ENCODE data around the gene ERI2.

The ERI2 gene

DNA sequence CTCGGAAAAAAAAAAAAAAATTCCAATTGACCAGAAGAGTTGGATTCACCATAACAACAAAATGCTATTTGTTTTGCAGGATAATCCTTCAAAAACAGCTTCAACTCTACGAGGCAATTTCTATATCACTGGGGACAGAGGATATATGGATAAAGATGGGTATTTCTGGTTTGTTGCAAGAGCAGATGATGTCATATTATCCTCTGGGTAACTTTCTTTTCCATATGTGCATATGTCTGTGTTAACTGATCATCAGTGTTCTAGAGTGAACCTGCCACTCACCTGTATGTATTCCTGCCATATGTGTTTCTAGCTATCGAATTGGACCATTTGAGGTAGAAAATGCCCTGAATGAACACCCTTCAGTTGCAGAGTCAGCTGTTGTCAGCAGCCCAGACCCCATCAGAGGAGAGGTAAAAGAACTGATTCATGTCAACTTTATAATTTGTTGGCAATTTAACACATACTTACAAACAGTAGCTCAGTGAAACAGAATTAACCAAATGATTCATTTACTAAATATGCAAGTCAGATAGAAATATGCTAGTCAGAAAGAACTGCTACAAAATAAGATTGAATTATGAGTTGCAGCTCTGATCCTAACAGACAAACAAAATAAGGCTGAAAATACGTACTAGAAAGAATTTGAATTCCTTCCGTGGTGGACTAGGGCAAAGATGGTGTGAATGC lies 14.2 kb downstream of the ERI2 start:
- H3K27me3 ChIP-seq (ENCODE audit: control insufficient read depth in 1 of 2, insufficient read depth in 2 of 2, low read length in 2 of 2): no peaks in the 10 kb centered on the region
- H3K36me3 ChIP-seq (ENCODE audit: control insufficient read depth in 2 of 2, insufficient read depth in 2 of 2, low read length in 2 of 2): no peaks in the 10 kb centered on the region
- H3K4me3 ChIP-seq (ENCODE audit: low read length in 2 of 2): no peak overlapping the region
- H3K27ac ChIP-seq (ENCODE audit: low read length): no peak overlapping the region
- no peaks in the 10 kb centered on the region for H3K9me3 ChIP-seq (ENCODE audit: control insufficient read depth in 2 of 2, low read length in 2 of 2)
- no peaks in the 10 kb centered on the region for H3K4me1 ChIP-seq (ENCODE audit: control insufficient read depth, insufficient read depth, low read length)
- no peak overlapping the region for H3K9ac ChIP-seq (ENCODE audit: low read length in 2 of 2)

DNA sequence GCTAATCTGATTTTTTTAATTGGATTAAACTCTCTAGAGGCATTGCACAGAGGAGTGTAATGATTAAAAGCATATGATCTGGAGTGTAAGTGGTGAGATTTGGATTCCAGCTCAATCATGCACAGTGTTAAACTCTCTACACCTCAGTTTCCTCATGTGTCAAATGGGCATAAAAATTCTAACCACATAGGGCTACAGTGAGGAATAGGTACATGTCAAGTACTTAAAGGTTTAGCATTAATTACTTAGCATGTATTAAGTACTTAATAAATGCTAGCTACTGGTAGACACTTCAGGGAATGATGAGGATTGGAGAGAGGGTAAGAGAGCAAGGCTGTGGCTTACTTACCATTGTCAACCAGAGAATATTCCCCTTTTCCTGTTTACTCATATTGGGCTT lies 17.1 kb downstream of the ERI2 start:
- no peak overlapping the region for H3K27ac ChIP-seq (ENCODE audit: low read length)
- no peak overlapping the region for H3K9ac ChIP-seq (ENCODE audit: low read length in 2 of 2)
- H3K9me3 ChIP-seq (ENCODE audit: control insufficient read depth in 2 of 2, low read length in 2 of 2): no peaks in the 10 kb centered on the region
- H3K4me3 ChIP-seq (ENCODE audit: low read length in 2 of 2): no peak overlapping the region
- no peaks in the 10 kb centered on the region for H3K36me3 ChIP-seq (ENCODE audit: control insufficient read depth in 2 of 2, insufficient read depth in 2 of 2, low read length in 2 of 2)
- no peaks in the 10 kb centered on the region for H3K4me1 ChIP-seq (ENCODE audit: control insufficient read depth, insufficient read depth, low read length)
- H3K27me3 ChIP-seq (ENCODE audit: control insufficient read depth in 1 of 2, insufficient read depth in 2 of 2, low read length in 2 of 2): no peaks in the 10 kb centered on the region

DNA sequence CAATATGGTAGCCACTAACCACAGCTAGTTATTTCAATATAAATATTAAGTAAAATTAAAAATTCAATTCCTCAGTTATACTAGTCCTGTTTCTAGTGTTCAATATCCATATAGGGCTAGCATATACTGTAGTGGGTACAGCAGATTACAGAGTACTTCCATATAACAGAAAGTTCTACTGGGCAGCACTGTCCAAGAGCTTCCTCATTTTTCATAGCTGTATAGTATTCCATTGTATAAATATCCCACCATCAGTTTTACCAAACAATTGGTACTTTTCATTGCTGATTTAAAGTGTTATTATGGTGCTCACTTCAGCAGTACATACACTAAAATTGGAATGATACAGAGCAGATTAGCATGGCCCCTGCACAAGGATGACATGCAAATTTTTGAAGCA lies 22.1 kb downstream of the ERI2 start:
- Histone ChIP-seq H3K9me3 (ENCODE audit: control insufficient read depth in 2 of 2, low read length in 2 of 2) (no peaks in the 10 kb centered on the region), H3K9ac (ENCODE audit: low read length in 2 of 2) (no peak overlapping the region), H3K4me3 (ENCODE audit: low read length in 2 of 2) (no peak overlapping the region), H3K36me3 (ENCODE audit: control insufficient read depth in 2 of 2, insufficient read depth in 2 of 2, low read length in 2 of 2) (no peaks in the 10 kb centered on the region), H3K27me3 (ENCODE audit: control insufficient read depth in 1 of 2, insufficient read depth in 2 of 2, low read length in 2 of 2) (no peaks in the 10 kb centered on the region), H3K4me1 (ENCODE audit: control insufficient read depth, insufficient read depth, low read length) (no peaks in the 10 kb centered on the region), H3K27ac (ENCODE audit: low read length) (no peak overlapping the region)

DNA sequence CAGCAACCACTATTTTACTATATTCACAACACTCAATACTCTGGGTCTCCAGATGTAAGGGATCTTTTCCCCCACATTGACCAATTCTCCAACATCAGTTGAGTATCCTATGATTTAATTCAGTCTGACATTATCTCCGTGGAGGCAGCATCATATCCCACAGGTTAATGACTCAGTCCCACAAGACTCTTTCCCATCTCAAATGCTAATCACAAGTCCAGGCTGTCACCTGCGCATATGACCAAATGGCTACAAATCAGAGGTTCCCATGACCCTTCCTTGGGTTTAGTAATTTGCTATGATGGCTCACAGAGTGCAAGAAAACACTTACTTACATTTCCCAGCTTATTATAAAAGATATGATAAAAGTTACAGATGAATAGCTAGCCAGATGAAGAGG lies 23.8 kb downstream of the ERI2 start:
- Histone ChIP-seq H3K36me3 (ENCODE audit: control insufficient read depth in 2 of 2, insufficient read depth in 2 of 2, low read length in 2 of 2) (no peaks in the 10 kb centered on the region), H3K9me3 (ENCODE audit: control insufficient read depth in 2 of 2, low read length in 2 of 2) (no peaks in the 10 kb centered on the region), H3K9ac (ENCODE audit: low read length in 2 of 2) (no peak overlapping the region)

DNA sequence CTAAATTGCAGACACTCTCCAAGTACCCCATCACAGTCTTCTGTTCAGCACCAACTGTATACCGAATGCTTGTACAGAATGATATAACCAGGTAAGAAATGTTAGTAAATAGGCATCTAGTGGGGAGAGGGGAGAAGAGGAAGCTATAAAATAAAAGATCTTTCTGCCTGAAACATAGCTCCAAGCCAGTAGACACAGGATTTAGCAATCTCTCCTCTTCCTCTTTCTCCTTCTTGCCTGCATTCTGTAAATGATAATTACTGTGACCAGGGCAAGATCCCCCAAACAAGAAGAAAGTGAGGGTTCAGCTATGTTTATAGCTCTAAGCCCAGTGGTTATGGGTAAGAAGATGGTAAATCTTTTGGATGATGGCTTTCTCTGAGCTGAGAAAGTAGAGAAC lies 24.6 kb downstream of the ERI2 start:
- no peaks in the 10 kb centered on the region for H3K4me1 ChIP-seq (ENCODE audit: control insufficient read depth, insufficient read depth, low read length)
- no peak overlapping the region for H3K9ac ChIP-seq (ENCODE audit: low read length in 2 of 2)
- no peak overlapping the region for H3K27ac ChIP-seq (ENCODE audit: low read length)
- H3K36me3 ChIP-seq (ENCODE audit: control insufficient read depth in 2 of 2, insufficient read depth in 2 of 2, low read length in 2 of 2): no peaks in the 10 kb centered on the region
- no peaks in the 10 kb centered on the region for H3K27me3 ChIP-seq (ENCODE audit: control insufficient read depth in 1 of 2, insufficient read depth in 2 of 2, low read length in 2 of 2)
- H3K4me3 ChIP-seq (ENCODE audit: low read length in 2 of 2): no peak overlapping the region
- H3K9me3 ChIP-seq (ENCODE audit: control insufficient read depth in 2 of 2, low read length in 2 of 2): no peaks in the 10 kb centered on the region

More for the DNA sequence above, 23.8 kb downstream of the ERI2 start:
- no peak overlapping the region for H3K4me3 ChIP-seq (ENCODE audit: low read length in 2 of 2)
- H3K4me1 ChIP-seq (ENCODE audit: control insufficient read depth, insufficient read depth, low read length): no peaks in the 10 kb centered on the region
- no peaks in the 10 kb centered on the region for H3K27me3 ChIP-seq (ENCODE audit: control insufficient read depth in 1 of 2, insufficient read depth in 2 of 2, low read length in 2 of 2)
- H3K27ac ChIP-seq (ENCODE audit: low read length): no peak overlapping the region

DNA sequence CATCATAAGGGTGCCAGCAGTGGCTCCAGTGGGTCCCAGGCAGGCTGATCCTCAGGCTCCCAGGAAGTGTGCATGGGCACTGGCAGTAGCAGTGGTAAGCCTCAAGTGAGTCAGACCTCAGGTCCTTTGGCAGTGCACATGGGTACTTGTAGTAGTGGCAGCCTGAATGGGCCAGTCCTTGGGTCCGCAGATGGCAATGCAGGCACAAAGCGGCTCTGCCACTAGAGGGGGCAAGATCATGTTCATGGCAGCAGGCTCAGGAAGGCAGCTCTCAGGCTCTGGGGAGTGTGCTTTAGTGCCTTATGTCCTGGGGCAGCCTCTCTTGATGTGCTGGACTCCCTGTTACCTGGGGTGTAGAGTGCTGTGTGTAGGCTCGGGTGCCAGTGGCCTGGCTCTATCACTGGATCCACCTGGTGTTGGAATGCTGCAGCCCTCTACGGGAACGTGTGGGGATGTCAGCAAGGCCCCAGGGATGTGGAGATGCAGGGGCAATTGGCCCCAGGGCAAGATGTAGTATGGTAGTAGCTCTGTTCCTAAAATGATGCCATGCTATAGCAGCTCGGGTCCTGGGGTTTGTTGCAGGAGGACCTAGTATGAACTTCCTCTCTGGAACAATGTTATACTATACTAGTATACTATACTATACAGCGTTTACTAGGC lies 31.4 kb downstream of the ERI2 start:
- Histone ChIP-seq H3K4me3 (ENCODE audit: low read length in 2 of 2) (no peak overlapping the region), H3K9me3 (ENCODE audit: control insufficient read depth in 2 of 2, low read length in 2 of 2) (no peaks in the 10 kb centered on the region), H3K27ac (ENCODE audit: low read length) (no peak overlapping the region), H3K9ac (ENCODE audit: low read length in 2 of 2) (no peak overlapping the region), H3K36me3 (ENCODE audit: control insufficient read depth in 2 of 2, insufficient read depth in 2 of 2, low read length in 2 of 2) (no peaks in the 10 kb centered on the region), H3K4me1 (ENCODE audit: control insufficient read depth, insufficient read depth, low read length) (no peaks in the 10 kb centered on the region), H3K27me3 (ENCODE audit: control insufficient read depth in 1 of 2, insufficient read depth in 2 of 2, low read length in 2 of 2) (no peaks in the 10 kb centered on the region)

DNA sequence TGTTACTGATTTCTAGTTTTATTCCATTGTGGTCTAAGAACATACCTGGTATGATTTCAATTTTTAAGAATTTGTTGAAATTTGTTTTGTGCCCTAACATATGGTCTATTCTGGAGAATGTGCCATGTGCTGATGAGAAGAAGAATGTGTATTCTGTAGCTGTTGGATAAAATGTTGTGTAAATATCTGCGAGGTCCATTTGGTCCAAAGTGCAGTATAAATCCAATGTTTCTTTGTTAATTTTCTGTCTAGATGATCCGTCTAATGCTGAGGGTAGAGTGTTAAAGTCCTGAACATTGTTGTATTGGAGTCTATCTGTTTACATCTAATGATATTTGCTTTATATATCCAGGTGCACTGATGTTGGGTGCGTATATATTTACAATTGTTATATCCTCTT lies 32.6 kb downstream of the ERI2 start:
- Histone ChIP-seq H3K27ac (ENCODE audit: low read length) (no peak overlapping the region), H3K27me3 (ENCODE audit: control insufficient read depth in 1 of 2, insufficient read depth in 2 of 2, low read length in 2 of 2) (no peaks in the 10 kb centered on the region), H3K9ac (ENCODE audit: low read length in 2 of 2) (no peak overlapping the region), H3K4me3 (ENCODE audit: low read length in 2 of 2) (no peak overlapping the region), H3K4me1 (ENCODE audit: control insufficient read depth, insufficient read depth, low read length) (no peaks in the 10 kb centered on the region), H3K36me3 (ENCODE audit: control insufficient read depth in 2 of 2, insufficient read depth in 2 of 2, low read length in 2 of 2) (no peaks in the 10 kb centered on the region), H3K9me3 (ENCODE audit: control insufficient read depth in 2 of 2, low read length in 2 of 2) (no peaks in the 10 kb centered on the region)

DNA sequence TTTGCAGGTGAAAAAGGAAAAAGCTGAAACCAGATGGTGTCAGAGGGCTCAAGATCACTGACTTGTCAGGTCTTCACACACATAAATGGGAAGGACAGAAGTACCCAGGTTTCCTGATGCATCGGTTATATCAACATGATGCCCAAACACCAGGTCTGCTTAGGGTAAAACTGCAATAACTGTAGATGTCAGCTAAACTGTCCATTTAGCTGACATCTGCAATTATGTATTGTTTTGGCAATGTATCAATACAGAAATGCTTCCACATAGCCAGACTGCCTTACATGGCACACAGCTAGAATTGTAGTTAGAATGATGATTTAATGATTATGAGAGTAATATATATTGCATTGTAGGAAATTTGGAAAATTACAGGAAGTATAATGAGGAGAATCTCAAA lies 37.5 kb downstream of the ERI2 start:
- Histone ChIP-seq H3K9ac (ENCODE audit: low read length in 2 of 2) (no peak overlapping the region), H3K9me3 (ENCODE audit: control insufficient read depth in 2 of 2, low read length in 2 of 2) (no peaks in the 10 kb centered on the region), H3K36me3 (ENCODE audit: control insufficient read depth in 2 of 2, insufficient read depth in 2 of 2, low read length in 2 of 2) (no peaks in the 10 kb centered on the region), H3K27ac (ENCODE audit: low read length) (no peak overlapping the region), H3K4me3 (ENCODE audit: low read length in 2 of 2) (no peak overlapping the region), H3K4me1 (ENCODE audit: control insufficient read depth, insufficient read depth, low read length) (no peaks in the 10 kb centered on the region), H3K27me3 (ENCODE audit: control insufficient read depth in 1 of 2, insufficient read depth in 2 of 2, low read length in 2 of 2) (no peaks in the 10 kb centered on the region)

DNA sequence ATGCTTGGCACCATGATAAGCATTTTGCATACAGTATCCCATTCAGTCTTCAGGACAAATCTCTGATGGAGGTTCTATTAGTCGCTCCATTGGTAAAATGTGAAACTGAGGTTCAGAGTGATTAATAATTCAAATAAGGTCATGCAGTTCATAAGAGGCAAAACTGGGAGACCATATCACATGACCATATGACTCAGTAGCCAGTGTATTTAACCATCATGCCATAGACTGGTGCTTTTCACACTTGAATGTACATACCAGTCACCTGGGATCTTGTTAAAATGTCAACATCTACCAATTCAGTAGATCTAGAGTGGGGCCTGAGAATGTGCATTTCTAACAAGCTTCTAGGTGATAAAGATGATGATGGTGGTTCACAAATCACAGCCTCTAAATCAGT lies 38.2 kb downstream of the ERI2 start:
- Histone ChIP-seq H3K9me3 (ENCODE audit: control insufficient read depth in 2 of 2, low read length in 2 of 2) (no peaks in the 10 kb centered on the region), H3K9ac (ENCODE audit: low read length in 2 of 2) (no peak overlapping the region), H3K4me1 (ENCODE audit: control insufficient read depth, insufficient read depth, low read length) (no peaks in the 10 kb centered on the region), H3K27me3 (ENCODE audit: control insufficient read depth in 1 of 2, insufficient read depth in 2 of 2, low read length in 2 of 2) (no peaks in the 10 kb centered on the region), H3K4me3 (ENCODE audit: low read length in 2 of 2) (no peak overlapping the region), H3K36me3 (ENCODE audit: control insufficient read depth in 2 of 2, insufficient read depth in 2 of 2, low read length in 2 of 2) (no peaks in the 10 kb centered on the region), H3K27ac (ENCODE audit: low read length) (no peak overlapping the region)

DNA sequence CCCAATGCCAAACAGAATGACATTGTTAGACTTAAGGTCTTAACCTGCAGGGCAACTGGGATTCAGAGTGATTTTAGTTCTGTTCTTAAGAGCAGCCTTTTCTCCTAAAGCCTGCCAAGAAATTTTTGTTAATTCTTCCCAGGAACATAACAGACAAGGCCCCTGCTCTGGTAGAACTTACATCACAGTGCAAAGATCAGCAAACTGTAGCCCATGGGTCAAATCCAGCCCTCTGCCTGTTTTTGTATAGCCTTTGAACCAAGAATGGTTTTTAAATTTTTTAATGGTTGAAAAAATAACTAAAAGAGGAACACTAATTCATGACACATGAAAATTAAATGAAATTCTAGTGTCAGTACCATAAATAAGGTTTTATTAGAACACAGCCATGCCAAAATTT lies 38.7 kb downstream of the ERI2 start:
- H3K4me1 ChIP-seq (ENCODE audit: control insufficient read depth, insufficient read depth, low read length): no peaks in the 10 kb centered on the region
- H3K4me3 ChIP-seq (ENCODE audit: low read length in 2 of 2): no peak overlapping the region
- H3K36me3 ChIP-seq (ENCODE audit: control insufficient read depth in 2 of 2, insufficient read depth in 2 of 2, low read length in 2 of 2): no peaks in the 10 kb centered on the region
- H3K9ac ChIP-seq (ENCODE audit: low read length in 2 of 2): no peak overlapping the region
- H3K27me3 ChIP-seq (ENCODE audit: control insufficient read depth in 1 of 2, insufficient read depth in 2 of 2, low read length in 2 of 2): no peaks in the 10 kb centered on the region
- no peak overlapping the region for H3K27ac ChIP-seq (ENCODE audit: low read length)
- H3K9me3 ChIP-seq (ENCODE audit: control insufficient read depth in 2 of 2, low read length in 2 of 2): no peaks in the 10 kb centered on the region

DNA sequence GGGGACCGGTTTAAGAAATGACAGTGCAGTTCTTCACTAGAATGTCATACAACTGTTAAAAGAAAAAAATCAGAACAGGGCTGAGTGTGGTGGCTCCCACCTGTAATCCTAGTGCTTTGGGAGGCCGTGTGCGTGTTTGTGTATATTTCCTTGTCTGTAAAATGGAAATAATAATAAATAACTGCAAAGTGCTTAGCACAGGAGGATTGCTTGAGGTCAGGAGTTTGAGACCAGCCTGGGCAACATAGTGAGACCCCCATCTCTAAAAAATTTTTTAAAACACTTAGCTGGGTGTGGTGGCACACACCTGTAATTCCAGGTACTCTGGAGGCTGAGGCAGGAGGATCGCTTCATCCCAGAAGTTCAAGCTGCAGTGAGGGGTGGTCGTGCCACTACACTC lies 40.0 kb downstream of the ERI2 start:
- no peaks in the 10 kb centered on the region for H3K36me3 ChIP-seq (ENCODE audit: control insufficient read depth in 2 of 2, insufficient read depth in 2 of 2, low read length in 2 of 2)
- no peaks in the 10 kb centered on the region for H3K9me3 ChIP-seq (ENCODE audit: control insufficient read depth in 2 of 2, low read length in 2 of 2)
- no peaks in the 10 kb centered on the region for H3K27me3 ChIP-seq (ENCODE audit: control insufficient read depth in 1 of 2, insufficient read depth in 2 of 2, low read length in 2 of 2)
- H3K9ac ChIP-seq (ENCODE audit: low read length in 2 of 2): no peak overlapping the region
- H3K4me1 ChIP-seq (ENCODE audit: control insufficient read depth, insufficient read depth, low read length): no peaks in the 10 kb centered on the region
- H3K4me3 ChIP-seq (ENCODE audit: low read length in 2 of 2): no peak overlapping the region
- H3K27ac ChIP-seq (ENCODE audit: low read length): no peak overlapping the region
